ENCODE measurements around the gene ST3GAL5. TPM values are rescaled to one million over a fixed set of nuclear protein-coding genes. Genes with fewer than 3 reads are reported as not detected.

The ST3GAL5 gene
- total RNA-seq, 3 donors from 2014 or later = 20.8 to 52.5 (median 29.5) TPM

DNA sequence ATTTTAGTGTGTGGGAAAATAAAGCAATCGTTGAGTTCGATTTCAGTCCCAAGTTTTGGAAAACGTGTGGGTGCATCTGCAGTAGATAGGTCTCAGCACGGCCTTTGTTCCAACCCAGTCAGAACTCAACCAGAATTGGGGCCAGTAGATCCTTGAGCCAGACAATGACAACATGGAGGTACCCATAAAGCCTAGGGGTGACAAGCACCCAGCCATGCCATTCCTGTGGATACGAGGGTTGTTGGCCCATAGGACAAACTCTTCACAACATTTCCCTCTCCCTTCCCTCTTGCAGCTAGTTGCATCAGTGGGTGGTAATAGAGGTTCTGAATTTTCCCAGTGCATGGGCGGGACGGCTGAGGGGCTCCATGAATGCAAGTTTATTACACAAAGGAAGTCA is 60.1 kb downstream of the ST3GAL5 start:
- Histone ChIP-seq H3K4me3 (no peak overlapping the region), H3K4me1 (no peaks in the 10 kb centered on the region), H3K36me3 (no peaks in the 10 kb centered on the region), H3K27ac (no peak overlapping the region), H3K27me3 (peaks cover 0 to 4% of the 10 kb centered on the region in 2 donors), H3K9me3 (no peaks in the 10 kb centered on the region)
- intact Hi-C loops (cut with DNase I; ENCODE audit: low total_unique reads) = no loop called here
- DNase-seq (ENCODE audit: low spot score in 2 of 2) = peak in 1 of 2 donors; percentile 5
- TF ChIP-seq POLR2AphosphoS5 (IDR thresholded peaks at IDR 0.05) = no peak
- TF ChIP-seq, protein P1, sequence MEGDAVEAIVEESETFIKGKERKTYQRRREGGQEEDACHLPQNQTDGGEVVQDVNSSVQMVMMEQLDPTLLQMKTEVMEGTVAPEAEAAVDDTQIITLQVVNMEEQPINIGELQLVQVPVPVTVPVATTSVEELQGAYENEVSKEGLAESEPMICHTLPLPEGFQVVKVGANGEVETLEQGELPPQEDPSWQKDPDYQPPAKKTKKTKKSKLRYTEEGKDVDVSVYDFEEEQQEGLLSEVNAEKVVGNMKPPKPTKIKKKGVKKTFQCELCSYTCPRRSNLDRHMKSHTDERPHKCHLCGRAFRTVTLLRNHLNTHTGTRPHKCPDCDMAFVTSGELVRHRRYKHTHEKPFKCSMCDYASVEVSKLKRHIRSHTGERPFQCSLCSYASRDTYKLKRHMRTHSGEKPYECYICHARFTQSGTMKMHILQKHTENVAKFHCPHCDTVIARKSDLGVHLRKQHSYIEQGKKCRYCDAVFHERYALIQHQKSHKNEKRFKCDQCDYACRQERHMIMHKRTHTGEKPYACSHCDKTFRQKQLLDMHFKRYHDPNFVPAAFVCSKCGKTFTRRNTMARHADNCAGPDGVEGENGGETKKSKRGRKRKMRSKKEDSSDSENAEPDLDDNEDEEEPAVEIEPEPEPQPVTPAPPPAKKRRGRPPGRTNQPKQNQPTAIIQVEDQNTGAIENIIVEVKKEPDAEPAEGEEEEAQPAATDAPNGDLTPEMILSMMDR (IDR thresholded peaks at IDR 0.05) = no peak
- TF ChIP-seq POLR2A (IDR thresholded peaks at IDR 0.05) = no peak

DNA sequence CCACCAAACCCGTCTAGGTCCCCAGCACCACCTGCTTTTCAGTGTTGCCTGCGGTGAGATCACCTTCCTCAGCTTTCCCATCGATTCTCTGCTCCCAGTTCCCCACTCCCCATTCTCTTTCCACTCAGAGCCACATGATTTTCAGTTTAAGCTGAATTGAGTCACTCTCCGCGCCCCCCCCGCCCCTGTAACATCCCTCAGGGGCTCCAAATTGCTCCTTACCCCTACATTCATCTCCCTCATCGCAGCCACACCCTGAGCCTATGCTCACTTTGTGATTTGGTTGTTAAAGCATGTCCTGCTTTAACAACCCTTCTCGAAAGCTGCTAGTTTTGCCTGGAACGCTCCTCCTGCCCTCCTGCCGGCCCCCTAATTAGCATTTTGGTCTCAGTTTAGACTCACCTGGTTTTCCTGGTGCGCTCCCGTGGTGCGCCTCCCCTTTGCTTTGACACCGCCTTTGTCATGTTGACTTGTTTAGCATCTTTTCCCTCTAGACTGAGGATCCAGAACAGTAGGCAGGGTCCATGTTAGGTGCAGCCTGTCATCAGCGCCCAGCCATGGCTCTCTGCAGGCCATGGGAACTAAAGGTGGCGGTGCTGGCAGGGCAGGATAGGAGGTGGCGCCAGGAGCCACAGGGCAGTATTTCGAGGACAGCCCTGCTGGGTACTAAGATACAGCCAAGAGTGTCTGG is 60.8 kb downstream of the ST3GAL5 start:
- Histone ChIP-seq H3K9me3 (no peaks in the 10 kb centered on the region), H3K27me3 (peaks cover 0 to 4% of the 10 kb centered on the region in 2 donors), H3K4me1 (no peaks in the 10 kb centered on the region), H3K36me3 (no peaks in the 10 kb centered on the region), H3K4me3 (peak overlapping the region in 2 of 3 donors; percentile 30 to 58), H3K27ac (peak overlapping the region in 1 of 2 donors; percentile 28)
- intact Hi-C loops (cut with DNase I; ENCODE audit: low total_unique reads) = no loop called here
- TF ChIP-seq POLR2AphosphoS5 (IDR thresholded peaks at IDR 0.05) = no peak
- DNase-seq (ENCODE audit: low spot score in 2 of 2) = no peak

DNA sequence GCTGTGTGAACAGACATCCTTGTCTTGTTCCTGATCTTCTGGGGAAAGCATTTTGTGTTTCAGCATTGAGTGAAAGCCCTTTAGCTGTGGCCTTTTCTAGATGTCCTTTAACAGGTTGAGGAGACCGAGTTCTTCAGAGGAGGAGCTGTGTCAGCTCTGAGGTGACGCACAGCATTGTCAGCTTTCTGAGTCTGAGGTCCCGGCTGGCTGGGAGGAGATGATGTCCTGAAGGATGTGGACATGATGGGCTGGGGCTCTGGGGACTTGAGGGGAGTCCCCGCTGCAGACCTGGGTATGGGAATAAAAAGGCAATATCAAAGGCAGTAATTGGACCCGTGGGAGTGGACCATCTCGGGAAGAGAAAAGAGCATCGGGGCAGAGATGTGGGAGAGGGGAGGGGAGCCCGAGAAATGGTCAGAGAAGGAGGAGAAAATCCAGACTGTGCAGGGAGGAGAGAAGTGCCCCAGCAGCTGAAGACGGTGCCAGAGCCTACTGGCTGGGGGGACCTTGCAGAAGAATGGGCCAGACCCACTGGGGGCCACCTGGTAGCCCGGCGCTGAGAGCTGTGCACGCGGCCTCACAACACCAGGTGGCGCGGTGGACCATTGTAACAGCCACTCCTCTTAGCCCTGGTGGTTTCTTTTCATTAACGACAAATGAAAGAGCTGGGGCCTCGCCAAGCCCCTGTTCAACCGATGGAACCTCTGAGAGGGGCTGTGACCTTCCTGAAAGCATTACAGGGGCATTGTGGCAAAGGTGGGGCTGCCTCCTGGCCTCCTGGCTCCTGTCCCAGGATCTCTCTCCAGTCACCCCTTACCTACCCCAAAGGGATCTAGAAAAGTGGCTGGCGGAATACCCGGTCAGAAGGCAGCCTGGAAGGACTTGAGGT is 61.6 kb downstream of the ST3GAL5 start:
- H3K4me3 ChIP-seq = peak overlapping the region in 2 of 3 donors; percentile 30 to 58
- H3K36me3 ChIP-seq = no peaks in the 10 kb centered on the region
- TF ChIP-seq, protein P1 (IDR thresholded peaks at IDR 0.05) = peak; percentile 80 to 97 (median 95)
- TF ChIP-seq POLR2A (IDR thresholded peaks at IDR 0.05) (no peak), POLR2AphosphoS5 (IDR thresholded peaks at IDR 0.05) (peak in 1 of 3 donors; percentile 22)
- peak; percentile 50 to 64 for DNase-seq (ENCODE audit: low spot score in 2 of 2)
- no peaks in the 10 kb centered on the region for H3K4me1 ChIP-seq
- H3K9me3 ChIP-seq = no peaks in the 10 kb centered on the region
- intact Hi-C loops (cut with DNase I; ENCODE audit: low total_unique reads) = no loop called here
- H3K27me3 ChIP-seq = peaks cover 0 to 4% of the 10 kb centered on the region in 2 donors
- H3K27ac ChIP-seq = peak overlapping the region in 1 of 2 donors; percentile 28

DNA sequence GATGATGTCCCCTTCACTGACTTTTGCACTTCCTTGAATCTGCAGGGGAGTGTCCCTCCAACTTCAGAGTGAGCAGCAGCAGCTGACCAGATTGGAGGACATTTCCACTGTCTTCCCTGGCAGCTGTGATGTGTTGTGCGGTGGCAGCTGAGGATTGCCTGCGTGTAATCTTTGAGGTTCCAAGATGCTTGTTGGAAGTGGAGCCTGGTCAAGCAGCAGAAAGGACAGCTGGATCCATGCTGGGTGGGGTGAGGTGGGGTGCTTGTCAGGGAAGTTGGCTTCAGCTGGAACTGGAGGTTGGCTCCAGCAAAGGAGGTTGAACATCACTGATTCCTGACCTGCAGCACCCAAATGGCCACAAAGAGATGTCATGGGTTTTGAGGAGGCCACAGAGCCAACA is 64.8 kb downstream of the ST3GAL5 start:
- no peak overlapping the region for H3K27ac ChIP-seq
- intact Hi-C loops (cut with DNase I; ENCODE audit: low total_unique reads) = loop anchor here (5.0 kb wide), 1 partner anchor 258 kb away; no protein-coding TSS in a partner anchor
- no peak for DNase-seq (ENCODE audit: low spot score in 2 of 2)
- H3K36me3 ChIP-seq = no peaks in the 10 kb centered on the region
- H3K4me3 ChIP-seq = no peak overlapping the region
- TF ChIP-seq, protein P1 (IDR thresholded peaks at IDR 0.05) = no peak
- TF ChIP-seq POLR2AphosphoS5 (IDR thresholded peaks at IDR 0.05) (no peak), POLR2A (IDR thresholded peaks at IDR 0.05) (no peak)
- no peaks in the 10 kb centered on the region for H3K4me1 ChIP-seq
- peaks cover 0 to 4% of the 10 kb centered on the region in 2 donors for H3K27me3 ChIP-seq
- no peaks in the 10 kb centered on the region for H3K9me3 ChIP-seq

DNA sequence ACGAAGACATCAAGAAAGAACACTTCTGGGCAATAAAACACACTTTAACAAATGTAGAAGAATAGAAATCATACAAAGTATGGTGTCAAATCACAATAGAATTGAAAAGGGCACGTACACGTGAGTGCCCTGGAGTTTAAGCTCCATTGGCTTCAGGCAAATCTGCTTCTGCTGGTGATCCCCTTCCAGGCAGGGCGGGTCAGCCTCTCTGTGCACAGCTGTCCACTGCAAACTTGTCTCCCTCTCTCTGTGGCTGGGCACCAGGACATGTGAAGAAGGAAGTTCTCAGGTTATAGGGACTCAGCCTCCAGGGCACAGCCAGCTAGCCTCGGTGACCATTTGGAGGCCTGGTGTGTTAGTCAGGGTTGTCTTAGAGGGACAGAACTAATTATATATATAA is 66.0 kb downstream of the ST3GAL5 start:
- no peak overlapping the region for H3K4me3 ChIP-seq
- H3K9me3 ChIP-seq = no peaks in the 10 kb centered on the region
- TF ChIP-seq, protein P1 (IDR thresholded peaks at IDR 0.05) = no peak
- TF ChIP-seq POLR2AphosphoS5 (IDR thresholded peaks at IDR 0.05) = no peak
- TF ChIP-seq POLR2A (IDR thresholded peaks at IDR 0.05) = no peak
- intact Hi-C loops (cut with DNase I; ENCODE audit: low total_unique reads) = loop anchor here (5.0 kb wide), 1 partner anchor 260 kb away; no protein-coding TSS in a partner anchor
- peaks cover 0 to 4% of the 10 kb centered on the region in 2 donors for H3K27me3 ChIP-seq
- H3K36me3 ChIP-seq = no peaks in the 10 kb centered on the region
- no peak for DNase-seq (ENCODE audit: low spot score in 2 of 2)
- H3K4me1 ChIP-seq = no peaks in the 10 kb centered on the region
- H3K27ac ChIP-seq = no peak overlapping the region
